HG03039 (cell line): ENCODE data around the gene SYS1.

Experiments
- ATAC-seq: cut with Tn5 transposase; IDR thresholded peaks from one replicate; pipeline ENCODE4 v1.9.1; 2021; ENCODE audit warnings: mild to moderate bottlenecking, moderate library complexity; ENCODE audit not compliant: unreplicated experiment

The SYS1 gene

DNA sequence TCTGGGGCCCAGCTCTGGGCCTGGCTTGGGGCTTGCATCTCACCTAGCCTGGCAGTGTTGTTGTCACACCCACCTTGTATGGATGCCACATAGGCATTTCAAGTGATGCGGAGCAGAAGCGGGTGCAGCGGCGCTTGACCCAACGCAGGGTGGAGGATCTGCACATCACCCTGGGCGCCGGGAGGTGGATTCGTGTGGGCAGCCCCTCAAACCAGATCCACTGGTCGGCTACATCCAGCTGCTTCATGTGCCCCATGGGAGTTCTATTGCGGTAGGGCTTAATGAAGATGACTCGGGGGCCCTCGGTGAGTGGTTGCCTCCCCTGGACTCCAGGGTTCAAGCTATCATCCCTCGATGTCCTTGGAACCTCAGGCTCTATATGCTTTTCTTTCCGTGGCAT is 12.0 kb downstream of the SYS1 start:
- no peak for ATAC-seq

DNA sequence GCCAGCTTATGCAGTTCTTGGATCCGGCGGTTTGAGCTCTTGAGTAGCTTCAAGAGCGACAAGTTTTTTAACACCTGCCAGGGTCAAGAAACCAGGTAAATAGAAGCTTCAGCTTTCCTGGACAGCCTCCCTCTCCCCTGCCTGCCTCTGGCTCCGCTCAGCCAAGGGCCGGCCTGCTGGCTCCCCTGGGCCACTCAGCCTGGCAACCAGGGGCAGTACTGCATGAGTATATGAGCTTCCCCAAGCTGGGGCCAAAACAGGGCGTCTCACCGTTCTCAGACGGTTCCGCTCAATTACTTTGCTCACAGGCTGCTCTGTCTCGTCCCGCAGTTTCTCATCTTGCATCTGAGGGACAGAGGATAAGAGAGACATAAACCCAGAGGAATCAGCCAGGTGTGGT is 14.3 kb downstream of the SYS1 start:
- ATAC-seq = no peak

DNA sequence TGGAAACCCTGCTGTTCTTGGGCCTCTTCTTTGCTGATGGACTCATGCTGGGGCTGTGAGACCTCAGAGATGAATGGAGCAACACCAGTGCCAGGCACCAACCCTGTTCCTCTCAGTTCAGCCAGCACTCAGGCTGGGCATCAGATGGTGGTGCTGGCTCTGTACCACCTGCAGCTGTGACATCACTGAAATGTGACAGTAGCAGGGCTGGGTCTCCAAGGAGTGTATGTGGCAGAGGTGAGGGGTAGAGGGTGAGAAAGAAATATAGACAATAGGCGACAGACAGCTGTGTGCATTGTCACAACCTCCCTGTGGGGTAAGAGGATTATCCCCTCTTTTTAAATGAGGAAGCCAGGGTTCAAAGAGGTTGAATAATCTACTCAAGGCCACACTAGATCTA is 15.2 kb downstream of the SYS1 start, which contains the start of gene TP53TG5:
Gene TP53TG5, minus strand, starts transcription at position 135 of the 400 bp plus-strand sequence. Its CDS starts 89 bp downstream, at position 46.
- no peak for ATAC-seq

DNA sequence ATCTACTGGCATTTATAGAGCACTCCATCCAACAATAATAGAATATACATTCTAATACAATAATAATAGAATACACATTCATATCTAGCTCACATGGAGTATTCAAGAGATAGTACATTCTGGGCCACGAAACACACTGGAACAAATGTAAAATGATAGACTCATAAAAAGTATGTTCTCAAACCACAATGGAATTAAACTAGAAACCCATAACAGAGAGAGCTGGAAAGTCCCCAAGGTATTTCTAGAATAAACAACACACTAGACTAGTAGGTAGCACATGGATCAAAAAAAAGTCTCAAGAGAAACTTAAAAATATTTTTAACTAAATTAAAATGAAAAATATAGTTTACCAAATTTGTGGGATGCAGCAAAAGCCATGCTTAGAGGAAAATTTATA is 24.3 kb downstream of the SYS1 start:
- no peak for ATAC-seq

GRCh38 chr20:45390931-45391330 is 28.0 kb downstream of the SYS1 start:
- ATAC-seq = no peak

- no peak for ATAC-seq
These were observed 28.6 kb downstream of the SYS1 start for GRCh38 chr20:45391559-45391958.

DNA sequence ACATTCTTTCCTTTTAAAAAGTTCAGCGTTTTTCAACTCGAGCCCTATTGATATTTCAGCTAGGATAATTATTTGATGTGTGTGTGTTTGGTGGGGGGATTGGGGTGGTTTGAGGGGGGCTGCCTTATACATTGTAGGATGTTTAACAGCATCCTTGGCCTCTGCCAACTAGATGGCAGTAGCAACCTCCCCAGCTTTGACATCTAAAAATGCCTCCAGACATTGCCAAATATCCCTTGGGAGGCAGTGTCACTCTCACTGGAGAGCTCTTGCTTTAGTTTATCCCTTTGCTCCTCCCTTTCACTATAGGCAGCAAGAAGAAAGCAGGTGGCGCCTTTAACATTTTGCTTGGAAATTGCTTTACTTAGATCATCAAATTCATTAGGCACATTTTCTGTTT is 29.8 kb downstream of the SYS1 start:
- ATAC-seq = no peak

DNA sequence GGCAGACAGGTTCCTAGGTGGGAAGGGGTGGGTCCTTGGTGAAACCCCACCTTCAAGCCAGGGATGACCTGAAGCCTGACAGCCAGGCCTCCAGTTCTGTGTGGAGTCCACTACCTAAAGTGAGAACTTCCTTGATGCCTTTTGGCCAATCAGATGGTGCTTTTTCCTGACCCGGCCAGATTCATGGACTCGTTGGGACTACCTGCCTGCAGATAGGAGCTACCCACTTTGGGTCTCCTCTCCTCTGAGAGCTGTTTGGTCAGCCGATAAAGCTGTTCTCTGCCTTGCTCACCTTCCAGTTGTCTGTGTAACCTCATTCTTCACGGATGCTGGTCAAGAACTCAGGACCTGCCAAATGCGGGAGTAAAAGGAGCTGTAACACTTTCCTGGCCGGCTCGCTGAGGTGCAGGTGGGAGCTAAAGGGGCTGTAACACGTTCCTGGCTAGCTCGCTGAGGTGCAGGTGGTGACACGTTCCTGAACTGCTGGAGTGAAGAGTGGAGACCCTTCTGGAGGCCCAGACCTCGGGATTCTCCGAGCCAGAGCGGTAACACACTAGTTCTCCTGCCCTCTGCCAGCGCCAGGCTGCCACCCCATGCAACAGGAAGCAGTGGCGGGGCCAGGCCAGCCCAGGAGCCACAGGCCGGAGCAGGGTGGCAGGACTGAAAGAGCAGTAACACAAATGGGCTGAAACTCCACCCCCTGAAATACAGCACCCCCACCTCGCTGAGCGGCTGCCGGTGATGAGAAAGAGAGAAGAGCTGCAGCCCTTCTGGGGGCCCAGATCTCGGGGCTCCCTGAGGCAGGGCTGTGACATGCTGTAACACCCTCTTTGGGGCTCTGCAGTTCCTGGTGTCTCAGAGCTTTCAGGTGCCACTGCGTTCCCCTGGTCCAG is 31.5 kb downstream of the SYS1 start:
- ATAC-seq = no peak

- no peak for ATAC-seq
These were observed 32.1 kb downstream of the SYS1 start for GRCh38 chr20:45395114-45395415.

DNA sequence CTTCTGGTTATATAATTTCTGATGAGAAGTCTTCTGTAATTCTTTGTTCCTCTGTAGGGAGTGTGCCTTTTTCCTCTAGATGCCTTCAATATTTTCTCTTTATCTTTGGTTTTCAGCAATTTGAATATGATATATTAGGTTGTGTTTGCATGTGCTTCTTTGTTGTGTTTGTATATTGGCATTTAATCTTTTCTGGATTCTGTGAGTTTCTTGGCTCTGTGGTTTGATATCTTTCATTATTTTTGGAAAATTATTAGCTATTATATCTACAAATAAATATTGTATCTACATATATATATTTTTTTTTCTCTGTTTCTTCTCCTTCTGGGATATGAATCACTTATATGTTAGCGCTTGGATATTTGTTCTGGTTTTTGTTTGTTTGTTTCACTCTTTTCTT is 36.1 kb downstream of the SYS1 start:
- ATAC-seq = no peak

DNA sequence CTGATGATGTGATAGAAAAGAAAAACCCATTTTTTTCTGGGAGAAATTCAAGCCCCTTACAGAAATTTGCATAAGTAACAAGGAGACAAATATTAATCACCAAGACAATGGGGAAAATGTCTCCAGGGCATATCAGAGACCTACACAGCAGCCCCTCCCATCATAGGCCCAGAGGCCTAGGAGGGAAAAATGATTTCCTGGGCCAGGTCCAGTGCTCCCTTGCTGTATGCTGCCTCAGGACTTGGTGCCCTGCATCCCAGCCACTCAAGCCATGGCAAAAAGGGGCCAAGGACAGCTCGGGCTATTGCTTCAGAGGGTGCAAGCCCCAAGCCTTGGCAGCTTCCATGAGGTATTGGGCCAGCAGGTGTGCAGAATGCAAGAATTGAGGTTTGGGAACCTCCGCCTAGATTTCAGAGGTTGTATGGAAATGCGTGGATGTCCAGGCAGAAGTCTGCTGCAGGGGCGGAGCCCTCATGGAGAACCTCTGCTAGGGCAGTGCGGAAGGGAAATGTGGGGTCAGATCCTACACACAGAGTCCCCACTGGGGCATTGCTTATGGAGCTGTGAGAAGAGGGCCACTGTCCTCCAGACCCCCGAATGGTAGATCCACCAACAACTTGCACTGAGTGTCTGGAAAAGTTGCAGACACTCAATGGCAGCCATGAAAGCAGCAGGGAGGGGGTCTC is 37.5 kb downstream of the SYS1 start:
- ATAC-seq = no peak

DNA sequence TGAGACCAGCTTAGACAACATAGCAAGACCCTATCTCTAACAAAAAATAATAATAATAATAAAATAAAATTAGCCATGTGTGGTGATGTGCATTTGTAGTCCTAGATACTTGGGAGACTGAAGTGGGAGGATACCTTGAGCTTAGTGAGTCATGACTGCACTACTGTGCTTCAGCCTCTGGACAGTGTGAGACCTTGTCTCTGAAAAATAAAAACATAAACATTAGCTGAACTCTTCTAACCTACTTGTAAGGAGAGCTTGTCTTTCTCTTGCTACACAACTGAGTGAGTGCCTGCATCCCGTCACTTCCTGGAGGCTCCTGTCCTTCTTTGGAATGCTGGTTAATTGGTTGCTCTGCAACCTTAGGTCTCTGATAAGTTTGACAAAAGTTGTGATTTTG is 40.0 kb downstream of the SYS1 start:
- ATAC-seq = no peak

GRCh38 chr20:45404438-45404837 is 41.5 kb downstream of the SYS1 start:
- no peak for ATAC-seq

DNA sequence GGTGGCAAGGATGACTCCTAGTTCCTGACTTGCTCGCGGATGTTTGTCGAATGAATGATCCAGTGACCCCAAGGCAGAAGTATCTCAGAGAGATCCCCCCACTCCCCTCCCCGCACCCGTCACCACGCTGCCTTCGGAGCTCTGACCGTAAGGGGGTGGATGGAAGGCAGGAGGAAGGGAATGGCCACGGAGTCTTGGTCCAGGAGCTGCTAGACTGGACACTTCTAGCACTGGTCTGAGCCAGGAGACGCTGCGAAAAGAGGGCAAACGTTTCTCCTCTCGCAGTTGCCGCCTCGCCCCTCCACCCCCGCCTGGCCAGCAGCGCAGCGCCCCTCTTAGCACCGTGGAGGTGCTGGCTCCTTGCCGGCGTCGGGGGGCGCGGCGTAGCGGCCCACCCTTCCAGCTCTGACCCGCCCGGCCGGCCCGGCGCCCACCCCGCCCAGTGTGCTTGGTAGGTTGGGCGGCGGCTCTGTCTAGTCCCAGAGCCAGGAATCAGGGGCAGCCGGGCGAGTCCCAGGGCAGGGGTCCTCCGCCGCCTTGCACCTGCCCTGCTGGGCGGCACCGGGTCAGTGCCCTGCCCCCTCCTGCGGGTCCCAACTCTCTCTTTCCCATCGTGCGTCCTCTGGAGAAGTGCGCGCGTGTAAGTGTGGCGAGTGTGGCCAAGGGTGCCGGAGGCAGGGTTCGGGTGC is 42.8 kb downstream of the SYS1 start:
- ATAC-seq = no peak

- no peak for ATAC-seq
These were observed 43.5 kb downstream of the SYS1 start for GRCh38 chr20:45406260-45407066.

GRCh38 chr20:45407067-45407745 is 44.2 kb downstream of the SYS1 start:
- ATAC-seq = no peak

- no peak for ATAC-seq
These were observed 45.1 kb downstream of the SYS1 start, which contains the start of gene DBNDD2 for GRCh38 chr20:45407783-45408645. DBNDD2 (plus strand) TSS chr20:45408289; CDS start chr20:45408468, 179 bp downstream.

GRCh38 chr20:45408646-45409213 is 45.8 kb downstream of the SYS1 start:
- no peak for ATAC-seq
